CD4-positive, alpha-beta T cell treated with Interleukin-6 at 100 ng/mL for 8 hours (primary cell): ENCODE data around the gene ZEB2.

Source experiments
- DNase-seq: peaks from one replicate; pipeline ENCODE4 v3.0.0-alpha.2; 2020; ENCODE audit warnings: mixed read lengths, low spot score

The ZEB2 gene

DNA sequence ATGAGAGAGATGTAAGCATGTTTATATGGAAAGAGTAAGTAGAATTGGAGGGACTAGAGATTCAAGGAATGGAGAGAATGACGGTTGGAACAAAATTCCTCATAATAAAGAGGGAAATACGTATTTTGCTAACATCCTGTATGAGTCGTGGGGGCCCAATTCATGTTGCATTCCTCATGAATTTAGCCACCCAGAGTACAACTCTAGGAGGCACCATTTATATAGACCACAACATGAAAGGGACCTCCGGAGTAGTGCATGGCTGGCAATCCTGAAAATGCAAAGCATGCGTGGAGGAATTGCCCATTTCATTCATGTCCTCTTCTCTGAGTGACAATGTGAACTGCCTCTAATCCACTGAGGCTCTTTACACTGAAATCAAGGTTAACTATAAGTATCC is 168.2 kb downstream of the ZEB2 start:
- no peak for DNase-seq

DNA sequence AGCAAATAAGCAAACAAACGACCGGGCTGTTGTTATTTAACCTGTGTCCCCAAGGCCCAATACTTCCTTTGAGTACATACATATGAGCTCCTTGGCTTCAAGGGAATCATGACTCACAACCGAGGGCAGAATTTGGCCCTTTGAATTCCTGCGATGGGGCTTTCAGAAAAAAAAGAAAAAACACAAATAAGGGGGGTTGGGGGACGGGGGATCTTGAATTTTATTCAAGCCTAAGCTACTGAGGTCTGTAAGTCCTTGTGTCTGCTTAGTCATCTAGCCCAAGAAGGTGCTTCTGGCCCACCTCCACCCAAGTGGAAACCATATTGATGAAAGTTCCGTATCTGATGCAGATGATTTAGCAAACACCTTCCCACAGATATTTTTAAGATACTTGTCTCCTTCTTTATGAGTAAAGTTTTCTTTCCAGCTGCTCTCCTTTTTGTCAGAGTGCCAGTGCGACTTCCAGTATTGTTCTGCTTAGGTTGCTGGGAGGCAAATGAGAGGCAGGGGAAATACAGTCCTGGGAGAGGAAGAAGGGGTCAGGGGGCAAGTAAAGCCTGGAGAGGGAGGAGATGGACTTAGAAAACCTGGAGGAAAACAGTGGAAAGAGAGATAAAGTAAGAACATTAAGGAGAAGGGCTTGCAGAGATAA is 169.6 kb downstream of the ZEB2 start:
- DNase-seq = no peak

DNA sequence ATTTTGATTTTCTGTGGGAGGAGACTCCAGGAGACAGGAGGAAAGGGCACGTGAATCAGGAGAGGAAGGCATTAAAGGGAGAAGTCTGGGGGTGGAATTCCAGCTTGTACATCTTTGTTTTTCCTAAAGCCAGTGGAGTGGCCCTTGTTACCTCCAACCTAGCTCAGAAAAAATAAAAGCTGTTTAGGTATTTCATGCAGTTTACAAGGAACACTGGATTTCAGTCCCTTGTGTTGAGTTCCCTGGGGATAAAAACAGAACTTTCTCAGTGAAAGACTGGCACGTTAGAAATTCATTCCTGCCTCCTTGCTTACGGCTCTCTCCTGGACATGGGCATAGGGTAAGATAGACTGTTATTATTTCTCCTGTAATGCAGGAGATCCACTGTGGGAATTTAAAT is 170.2 kb downstream of the ZEB2 start:
- DNase-seq = no peak

DNA sequence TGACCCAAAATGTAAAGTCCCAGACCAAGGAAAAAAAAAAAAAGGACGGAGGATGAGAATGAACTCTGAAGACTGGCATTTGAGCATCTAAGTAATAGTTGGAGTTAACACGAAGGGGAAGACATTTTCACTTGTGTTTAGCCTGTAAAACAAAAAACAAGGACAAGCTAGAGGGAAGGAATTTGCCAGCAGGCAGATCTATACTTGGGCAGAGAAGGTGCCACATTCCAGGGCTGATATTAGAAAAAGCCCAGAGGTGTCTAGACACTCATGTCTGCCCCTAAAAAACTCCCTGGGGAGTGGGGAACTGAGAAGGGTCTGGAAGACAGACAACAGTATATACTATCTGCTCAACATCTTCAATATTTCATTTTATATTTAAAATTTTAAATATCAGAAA is 171.1 kb downstream of the ZEB2 start:
- DNase-seq = no peak

DNA sequence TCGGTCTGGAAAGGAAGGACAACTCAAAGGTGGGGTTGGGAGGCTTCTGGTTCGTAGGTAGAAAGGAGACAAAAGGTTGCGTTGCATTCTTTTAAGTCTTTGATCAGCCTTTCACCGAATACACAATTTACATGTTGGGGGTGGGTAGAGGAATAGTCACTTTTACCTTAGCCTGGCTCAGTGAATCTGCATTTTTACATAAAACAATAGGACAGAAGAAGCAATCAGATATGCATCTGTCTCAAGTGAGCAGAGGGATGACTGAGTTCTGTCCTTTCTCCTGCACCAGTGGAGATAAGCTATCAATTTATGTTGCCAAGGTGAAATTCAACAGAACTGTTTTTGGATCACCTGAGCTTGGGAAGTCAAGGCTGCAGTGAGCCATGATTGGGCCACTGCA is 173.7 kb downstream of the ZEB2 start:
- no peak for DNase-seq

- DNase-seq = no peak
These were observed 176.8 kb downstream of the ZEB2 start for GRCh38 chr2:144343145-144343544.

- no peak for DNase-seq
These were observed 178.4 kb downstream of the ZEB2 start for GRCh38 chr2:144341538-144341937.

GRCh38 chr2:144339048-144339447 is 180.9 kb downstream of the ZEB2 start:
- no peak for DNase-seq

DNA sequence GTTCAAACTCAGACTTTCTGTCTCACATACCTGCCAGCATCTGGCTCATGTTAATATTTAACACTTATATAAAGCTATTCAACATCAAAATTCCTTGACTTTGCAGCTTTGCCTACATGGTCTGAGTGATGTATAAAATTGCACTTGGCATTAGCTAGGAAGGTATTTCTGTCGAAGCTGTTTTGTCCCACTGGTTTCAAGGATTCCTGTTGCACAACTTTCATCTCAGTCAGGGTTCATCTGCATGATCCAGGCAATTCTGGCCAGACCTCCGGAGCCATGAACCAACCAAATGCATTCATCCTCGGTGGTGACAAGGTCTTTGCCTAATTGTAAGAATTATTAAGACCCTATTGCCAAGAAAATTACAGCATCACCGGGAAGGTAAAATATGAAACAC is 185.4 kb downstream of the ZEB2 start:
- no peak for DNase-seq
